Measurements from ENCODE around the gene ZBTB16.

The ZBTB16 gene

GRCh38 chr11:114273890-114274635 is 214.6 kb downstream of the ZBTB16 start:
- DNase-seq = no peak

DNA sequence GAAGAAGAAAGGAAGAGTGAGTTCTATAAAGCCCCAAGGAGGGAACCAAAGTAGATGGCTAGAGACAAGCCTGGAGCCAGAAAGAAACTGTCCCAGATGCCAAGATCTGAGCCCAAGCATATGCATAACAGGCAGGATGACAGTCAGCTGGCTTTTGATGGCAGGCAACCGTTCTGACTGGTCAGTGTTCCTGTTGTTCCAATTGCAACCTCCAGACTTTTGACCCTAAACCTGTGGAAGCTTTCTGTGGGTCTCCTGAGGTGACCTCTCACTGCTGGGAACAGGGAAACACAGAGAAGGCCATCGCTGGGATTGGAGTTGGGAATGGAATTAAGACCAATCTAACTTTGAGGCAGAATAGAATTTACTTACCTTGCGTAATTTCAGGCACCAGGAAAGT is 215.1 kb downstream of the ZBTB16 start:
- no peak for DNase-seq

- DNase-seq = no peak
These were observed 215.8 kb downstream of the ZBTB16 start for GRCh38 chr11:114275280-114275679.

DNA sequence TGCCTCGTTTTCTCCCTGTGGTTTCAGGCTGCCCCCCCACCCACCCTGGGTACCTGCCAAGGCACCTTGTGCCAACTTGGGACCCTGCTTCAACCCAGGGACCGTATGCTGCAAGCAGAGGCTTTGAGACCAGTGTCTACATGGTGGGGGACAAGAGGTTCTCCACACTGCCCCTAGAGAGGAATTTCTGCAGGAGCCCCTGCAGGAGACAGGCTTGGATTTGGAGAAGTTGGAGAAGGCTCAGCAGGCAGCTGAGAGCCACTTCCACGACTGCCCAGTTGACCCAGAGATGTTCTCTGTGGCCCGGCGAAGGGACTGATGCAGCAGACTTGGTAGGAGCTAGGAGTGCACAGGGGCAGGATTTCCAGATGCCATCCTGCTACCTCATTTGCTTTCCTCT is 216.6 kb downstream of the ZBTB16 start:
- DNase-seq = no peak

DNA sequence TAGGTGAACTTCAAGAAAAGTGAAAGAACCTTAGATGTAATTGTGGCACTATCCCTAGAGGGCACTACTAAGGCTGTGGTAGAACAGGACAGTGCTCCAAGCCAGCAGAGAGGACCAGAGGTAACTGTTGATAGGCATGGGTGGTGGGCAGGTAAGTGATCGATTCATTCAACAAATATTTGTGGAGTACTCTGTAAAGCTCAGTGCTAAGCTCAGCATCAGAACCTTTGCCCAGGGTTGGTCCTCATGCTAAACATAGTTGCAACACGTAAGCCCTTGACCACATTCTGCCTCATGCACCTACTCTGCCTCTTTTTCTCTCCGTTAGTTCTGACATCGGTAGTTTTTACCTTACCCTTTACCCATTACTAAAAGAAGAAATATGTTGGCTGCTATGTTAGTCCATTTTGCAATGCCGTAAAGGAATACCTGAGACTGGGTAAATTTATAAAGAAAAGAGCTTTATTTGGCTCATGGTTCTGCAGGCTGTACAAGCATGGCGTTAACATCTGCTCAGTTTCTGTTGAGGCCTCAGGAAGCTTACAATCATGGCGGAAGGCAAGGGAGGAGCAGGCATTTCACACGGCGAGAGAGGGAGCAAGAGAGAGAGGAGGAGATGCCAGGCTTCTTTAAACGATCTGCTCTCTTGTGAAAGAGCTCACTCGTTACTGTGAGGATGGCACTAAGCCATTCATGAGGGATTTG is 218.3 kb downstream of the ZBTB16 start:
- DNase-seq = no peak

- no peak for DNase-seq
These were observed 219.0 kb downstream of the ZBTB16 start for GRCh38 chr11:114278342-114279065.

DNA sequence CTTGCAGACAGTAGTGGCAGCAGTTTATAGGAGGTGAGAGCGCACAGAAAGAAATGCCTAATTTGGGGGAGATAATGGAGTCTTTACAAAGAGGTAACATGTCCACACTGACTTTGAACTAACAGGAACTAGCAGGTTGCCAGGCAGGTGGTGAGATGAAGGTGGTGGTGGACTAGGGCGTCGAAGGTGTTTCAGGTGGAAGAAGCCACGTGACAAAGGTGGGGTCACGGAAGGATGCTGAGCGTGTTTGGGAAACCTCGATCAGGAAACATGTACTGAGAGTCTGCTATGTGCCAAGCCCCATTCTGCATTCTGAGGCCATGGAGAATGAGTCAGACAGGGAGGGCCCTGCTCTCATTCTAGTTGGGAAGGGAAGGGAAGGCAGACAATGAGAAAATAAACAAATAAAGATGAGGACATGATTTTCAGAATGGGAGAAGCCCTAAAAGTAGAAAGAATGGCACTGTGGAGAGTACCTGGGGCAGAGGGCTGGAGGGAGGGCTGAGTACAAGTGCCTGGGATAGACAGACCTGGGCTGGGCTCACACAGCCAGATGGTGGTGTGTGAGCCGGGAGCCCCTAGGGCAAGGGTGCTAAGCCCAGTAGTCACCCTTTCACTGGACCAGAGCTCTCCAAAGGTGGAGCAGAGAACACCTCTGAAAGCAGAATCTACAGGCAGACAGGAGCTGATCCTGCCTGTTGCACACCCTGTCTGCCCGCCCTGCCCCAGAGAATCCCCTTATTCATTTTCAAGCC is 220.5 kb downstream of the ZBTB16 start:
- no peak for DNase-seq

- no peak for DNase-seq
These were observed 221.2 kb downstream of the ZBTB16 start for GRCh38 chr11:114280696-114281095.

- no peak for DNase-seq
These were observed 222.0 kb downstream of the ZBTB16 start for GRCh38 chr11:114281388-114281956.

- DNase-seq = no peak
These were observed 223.0 kb downstream of the ZBTB16 start for GRCh38 chr11:114282488-114282887.

DNA sequence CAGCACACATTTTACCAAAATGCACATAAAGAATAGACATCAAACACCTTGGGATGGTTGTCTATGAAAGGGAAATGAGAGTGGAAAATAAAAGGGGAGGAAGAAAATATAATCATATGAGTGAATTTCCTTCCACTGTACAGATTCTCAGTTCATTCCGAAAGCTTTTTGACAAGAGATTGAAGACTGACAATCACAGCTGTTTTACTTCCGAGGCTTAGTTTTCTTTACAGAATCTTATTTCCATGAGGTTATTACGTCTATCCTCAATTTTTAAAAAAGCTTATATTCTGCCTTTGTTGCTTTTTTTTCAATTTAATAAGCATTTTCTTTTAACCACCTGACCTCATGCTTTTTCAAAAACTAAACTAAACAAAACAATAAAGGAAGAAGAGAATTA is 223.9 kb downstream of the ZBTB16 start:
- no peak for DNase-seq

DNA sequence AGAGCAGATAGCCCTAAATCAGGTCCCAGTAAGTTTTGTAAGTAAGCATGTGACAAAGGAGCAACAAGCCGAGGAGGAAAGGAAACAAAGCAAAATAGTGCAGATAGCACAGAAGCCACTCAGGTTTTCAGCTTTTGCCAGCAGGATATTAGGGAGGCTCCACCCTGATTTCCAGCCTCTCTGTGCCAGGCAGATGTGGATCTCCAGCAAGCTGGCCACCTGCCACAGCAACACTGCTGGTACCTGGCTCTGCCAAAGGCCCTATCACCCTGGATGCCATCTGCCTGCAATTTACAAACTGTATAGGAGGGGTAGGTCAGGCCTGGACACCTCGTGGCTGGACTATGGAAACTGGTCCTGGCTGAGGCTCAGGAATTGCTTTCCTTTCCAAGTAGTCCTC is 224.5 kb downstream of the ZBTB16 start:
- DNase-seq = no peak

GRCh38 chr11:114284914-114285313 is 225.4 kb downstream of the ZBTB16 start:
- no peak for DNase-seq

GRCh38 chr11:114285599-114285998 is 226.1 kb downstream of the ZBTB16 start:
- no peak for DNase-seq

GRCh38 chr11:114286229-114286628 is 226.7 kb downstream of the ZBTB16 start:
- DNase-seq = no peak

GRCh38 chr11:114287154-114287553 is 227.6 kb downstream of the ZBTB16 start:
- DNase-seq = no peak

DNA sequence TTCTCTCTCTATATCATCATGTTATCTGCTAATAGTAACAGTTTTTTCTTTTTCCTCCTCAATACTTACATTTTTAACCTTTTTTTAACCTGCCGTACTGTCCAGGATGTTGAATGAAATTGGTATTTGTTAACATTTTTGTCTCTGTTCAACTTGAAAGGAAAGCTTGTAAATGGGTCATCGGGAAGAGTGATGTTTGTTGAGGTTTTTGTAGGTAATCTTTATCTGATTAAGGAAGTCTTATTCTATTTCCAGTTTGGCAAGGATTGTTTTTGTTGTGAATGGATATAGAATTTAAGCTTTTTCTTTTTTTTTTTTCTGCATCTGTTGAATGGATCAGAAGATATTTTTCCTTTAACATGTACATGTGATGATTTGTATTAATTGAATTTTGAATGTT is 228.6 kb downstream of the ZBTB16 start:
- DNase-seq = no peak

DNA sequence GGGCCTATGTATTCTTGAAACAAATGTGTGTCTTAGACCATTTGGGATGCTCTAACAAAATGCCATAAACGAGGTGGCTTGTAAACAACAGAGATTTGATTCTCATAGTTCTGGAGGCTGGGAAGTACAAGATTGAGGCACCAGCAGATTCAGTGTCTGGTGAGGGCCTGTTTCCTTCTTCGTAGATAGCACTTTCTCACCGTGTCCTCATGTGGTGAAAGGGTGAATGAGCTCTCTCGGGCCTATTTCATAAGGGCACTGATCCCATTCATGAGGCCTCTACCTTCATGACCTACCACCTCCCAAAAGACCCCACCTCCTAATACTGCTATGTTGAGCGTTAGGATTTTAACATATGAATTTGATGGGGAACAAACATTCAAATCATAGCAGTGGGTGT is 230.3 kb downstream of the ZBTB16 start:
- no peak for DNase-seq

- no peak for DNase-seq
These were observed 231.2 kb downstream of the ZBTB16 start for GRCh38 chr11:114290503-114291235.

DNA sequence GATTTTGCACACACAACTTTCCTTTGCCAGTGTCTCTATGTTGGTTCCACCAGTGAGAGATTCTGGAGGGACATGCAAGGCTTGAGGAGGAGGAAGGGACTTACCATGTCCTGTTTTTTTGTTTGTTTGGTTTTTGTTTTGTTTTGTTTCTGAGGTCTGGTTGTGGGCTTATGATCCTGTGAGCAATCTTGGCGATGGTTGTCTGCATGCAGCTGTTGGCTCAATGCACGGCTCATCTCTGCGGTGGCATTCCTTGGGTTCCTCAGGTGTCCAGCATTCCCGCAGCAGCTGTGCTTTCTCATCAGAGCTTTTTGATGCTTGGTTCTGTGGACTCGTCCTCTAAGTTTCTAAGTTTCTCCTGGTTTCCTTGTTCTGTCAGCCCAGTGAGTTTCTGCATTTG is 231.9 kb downstream of the ZBTB16 start:
- no peak for DNase-seq

DNA sequence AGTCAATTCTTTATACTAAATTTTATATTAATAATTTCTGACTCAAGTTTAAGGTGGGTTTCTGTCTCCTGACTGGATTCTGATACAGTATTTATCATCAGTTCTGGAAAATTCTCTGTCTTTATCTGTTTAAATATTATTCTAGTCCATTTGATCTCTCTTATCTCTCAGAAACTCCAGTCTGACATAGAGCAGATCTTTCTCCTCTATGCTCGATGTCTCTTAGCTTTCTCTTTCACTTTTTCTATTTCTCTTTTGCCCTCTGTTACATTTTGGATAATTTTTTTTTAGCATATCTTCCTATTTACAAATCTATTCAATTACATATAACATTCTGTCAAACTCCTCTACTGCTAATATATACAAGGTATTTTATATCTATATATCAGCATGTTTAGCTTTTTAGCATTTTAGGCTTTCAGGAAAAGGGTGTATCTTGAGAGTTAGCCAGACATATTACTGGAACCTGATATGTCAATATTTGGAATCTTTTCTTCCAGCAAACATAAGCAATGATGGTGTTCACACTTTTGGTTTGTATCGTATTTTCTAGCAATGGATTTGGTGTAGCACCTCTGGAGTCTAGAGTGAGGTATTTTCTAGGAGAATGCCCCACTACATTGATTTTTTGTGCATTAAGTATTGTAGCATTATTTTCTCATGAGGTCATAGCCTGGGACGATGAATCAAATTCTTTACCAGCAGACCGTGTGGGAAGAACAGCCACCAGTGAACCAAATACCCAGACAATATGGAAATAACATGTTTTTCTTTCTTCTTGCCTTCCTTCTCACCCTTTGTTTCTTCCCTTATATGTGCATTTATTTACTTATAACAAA is 232.6 kb downstream of the ZBTB16 start:
- DNase-seq = no peak

Data from CD4-positive, alpha-beta T cell treated with Interleukin-15 for 1 hour (primary cell).